SK-N-MC (cell line): ENCODE measurements around the gene MMP14.

Experiments used
- EZH2 ChIP-seq: fragments of 200-600 bp; sonication (generic); IDR thresholded peaks from one replicate; pipeline ENCODE4 v1.6.1; 2017; ENCODE audit warnings: antibody characterized with exemption
- POLR2AphosphoS5 ChIP-seq: IDR thresholded peaks from 2 replicates; pipeline ENCODE4 v1.6.1; 2012; ENCODE audit warnings: mild to moderate bottlenecking, low read depth, low read length, borderline replicate concordance

DNA sequence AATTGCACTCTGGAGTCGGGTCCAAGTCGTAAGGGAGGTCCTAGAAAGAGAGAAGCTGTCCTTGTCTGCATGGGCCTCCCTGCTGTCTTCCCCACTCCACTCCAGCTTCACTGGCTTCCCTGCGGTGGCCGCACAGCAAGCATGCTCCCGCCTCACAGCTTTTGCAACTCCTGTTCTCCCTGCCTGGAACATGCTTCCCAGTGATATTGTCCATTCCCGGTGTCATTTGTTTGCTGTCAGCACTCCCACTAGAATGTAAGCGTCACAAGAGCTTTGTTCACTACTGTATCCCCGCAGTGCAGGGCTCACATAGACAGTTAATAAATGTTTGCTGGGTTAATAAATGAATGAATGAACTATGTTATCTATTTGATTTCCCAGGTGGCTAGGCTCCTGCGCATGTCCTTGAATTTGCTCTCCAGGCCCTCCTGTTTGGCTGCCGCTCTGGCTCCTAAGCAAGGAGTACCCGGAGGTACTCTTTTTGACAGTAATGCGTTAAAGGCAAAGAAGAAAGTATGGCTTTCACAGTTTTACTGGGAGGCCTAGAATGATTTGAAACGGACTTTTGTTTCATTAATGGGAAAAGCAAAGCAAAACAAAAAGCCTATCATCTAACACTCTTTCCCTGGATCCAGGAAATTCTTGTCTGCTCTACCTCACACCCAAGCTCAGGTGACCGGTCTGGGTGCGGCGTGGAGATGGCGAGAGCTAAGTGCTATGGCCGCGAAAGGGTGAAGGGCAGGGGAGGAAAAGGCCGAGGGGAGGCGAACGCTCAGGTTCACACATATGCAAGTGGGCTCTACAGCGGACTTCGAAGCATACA lies 15.0 kb upstream of the MMP14 start:
- TF ChIP-seq POLR2AphosphoS5 = no peak
- no peak for TF ChIP-seq EZH2
